Activated T-helper 1 cell treated with anti-CD3 and anti-CD28 coated beads, Interleukin-2, amount 50 U/mL, for 16 hours (primary cell): Measurements from ENCODE around the gene PEX26.
"Not testable (repeated sequence)": the region's sequence is repeated elsewhere in the genome, so short reads cannot be mapped to it uniquely, and the experiment has no call there.

Experiments used
- DNase-seq, 2 donors: peaks; one replicate each; pipeline ENCODE4 v3.0.0-alpha.2; 2020; ENCODE audit warnings: low read depth in 1 of 2, low spot score in 1 of 2

The PEX26 gene

DNA sequence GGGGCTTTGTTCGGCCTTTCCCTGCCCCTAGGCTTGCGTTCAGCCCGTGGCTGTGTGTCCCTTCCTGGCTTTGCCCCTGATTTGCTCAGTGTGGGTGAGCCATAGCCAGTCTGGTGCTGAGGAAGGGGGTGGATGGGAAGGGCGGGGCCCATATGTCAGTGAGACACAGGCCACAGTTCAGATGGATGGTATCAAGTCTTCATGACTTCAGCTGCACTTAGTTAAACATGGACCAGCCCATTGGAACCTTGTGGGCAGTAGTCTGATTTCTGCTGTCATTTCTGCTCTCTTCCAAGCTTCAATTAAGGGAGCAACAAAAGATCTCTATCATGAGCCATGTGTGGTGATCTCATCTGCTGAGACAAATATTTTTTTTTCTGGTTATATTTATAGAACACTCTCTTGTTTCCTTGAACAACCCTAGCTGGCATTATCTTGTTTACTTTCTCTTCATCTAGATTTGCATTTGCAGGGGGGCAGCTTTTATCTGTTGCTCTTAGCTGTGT is 21.6 kb upstream of the PEX26 start:
- no peak for DNase-seq

- no peak for DNase-seq
Observed at GRCh38 chr22:18056807-18057474, 20.8 kb upstream of the PEX26 start.

DNA sequence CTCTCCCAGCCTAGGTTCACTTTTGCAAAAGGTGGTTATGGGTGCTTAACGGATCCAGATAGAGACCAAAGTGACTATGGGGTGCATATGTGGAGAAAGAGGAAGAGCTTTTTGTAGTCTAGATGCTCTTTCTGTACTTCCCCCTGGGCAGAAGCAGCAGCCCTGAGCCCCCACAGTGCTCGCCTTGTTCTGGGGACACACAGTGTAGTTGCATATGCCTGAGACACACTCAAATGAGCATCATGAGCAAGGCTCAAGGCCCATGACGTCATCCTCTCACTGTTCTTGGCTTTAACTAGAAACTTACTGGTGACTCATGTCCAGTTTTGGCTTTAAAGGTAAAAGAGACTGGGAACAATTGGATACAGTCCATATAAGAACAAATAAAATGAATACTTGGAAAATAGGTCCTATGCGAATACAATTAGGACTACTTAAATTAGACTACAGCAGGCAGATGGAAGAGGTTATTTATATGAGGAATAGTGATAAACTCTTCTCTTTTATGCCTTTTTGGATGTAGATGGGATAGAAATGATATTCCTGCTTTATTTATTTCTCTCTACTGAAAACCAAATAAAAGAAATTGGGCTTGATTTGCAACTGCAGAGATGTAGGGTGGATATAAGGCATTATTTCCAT is 20.1 kb upstream of the PEX26 start:
- DNase-seq, result no peak

DNA sequence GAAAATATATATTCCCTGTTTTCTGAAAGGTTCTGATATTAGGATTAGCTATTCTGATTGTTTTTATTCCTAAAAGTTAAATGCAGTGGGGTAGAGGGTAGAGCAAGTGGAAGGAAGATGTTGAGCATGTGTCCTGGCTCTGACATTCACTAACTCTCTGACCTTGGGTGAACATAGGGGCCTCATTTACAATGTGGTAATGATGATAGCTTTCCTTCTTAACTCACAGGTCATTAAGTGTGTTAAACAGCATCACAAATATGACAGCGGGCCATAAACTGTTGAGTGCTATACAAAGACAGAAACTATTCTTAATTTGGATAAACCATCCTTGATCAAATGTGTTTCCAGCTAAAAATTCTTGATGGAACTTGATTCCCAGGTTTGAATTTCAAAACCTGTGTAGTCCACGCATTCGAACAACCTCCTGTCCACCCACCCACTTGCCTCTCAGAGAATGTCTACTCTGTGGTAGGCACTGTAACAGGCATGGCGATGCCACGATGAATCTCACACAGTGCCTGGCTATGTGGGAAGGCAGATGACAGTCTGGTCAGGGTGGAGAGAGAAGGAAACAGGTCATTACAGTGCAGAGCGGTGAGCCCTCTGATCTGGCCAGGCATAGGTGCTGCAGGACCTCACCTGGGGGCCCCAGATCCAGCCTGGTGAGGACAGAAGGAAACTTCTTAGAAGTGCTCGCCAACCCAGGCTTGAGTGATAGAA is 19.3 kb upstream of the PEX26 start:
- no peak for DNase-seq

DNA sequence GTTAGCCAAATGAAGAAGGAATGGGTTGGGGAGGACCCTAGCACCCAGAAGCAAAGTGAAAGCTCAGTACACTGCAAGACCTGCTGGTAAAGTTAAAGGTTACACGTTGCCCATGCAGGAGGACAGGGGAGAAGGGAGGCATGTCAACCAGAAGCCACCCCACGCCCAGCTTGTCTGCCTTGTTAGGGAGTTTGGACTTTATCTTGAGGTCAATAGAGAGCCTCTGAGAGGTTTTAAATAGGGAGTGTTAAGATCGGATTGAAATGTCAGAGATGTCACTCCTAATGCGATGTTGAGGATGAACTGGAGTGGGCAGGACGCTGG is 18.7 kb upstream of the PEX26 start:
- DNase-seq, result no peak

DNA sequence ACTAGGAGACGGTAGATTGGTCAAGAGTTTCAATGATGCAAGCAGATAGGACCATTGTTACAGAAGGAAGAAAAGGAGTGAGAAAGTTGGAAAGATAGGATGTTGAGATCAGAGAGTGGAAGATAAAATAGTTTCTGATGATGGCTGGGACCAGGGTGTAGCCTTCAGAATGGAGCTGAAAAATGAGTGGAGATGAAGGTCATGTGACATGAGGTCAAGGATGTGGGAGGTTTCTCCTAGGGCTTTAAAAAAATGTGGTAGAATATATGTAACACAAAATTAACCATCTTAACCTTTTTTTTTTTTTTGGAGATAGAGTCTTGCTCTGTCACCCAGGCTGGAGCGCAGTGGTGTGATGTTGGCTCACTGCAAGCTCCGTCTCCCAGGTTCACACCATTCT is 18.3 kb upstream of the PEX26 start:
- DNase-seq, result no peak

- DNase-seq, result no peak
Observed at GRCh38 chr22:18059991-18060390, 17.8 kb upstream of the PEX26 start.

GRCh38 chr22:18060646-18061620 is 16.9 kb upstream of the PEX26 start:
- no peak for DNase-seq

DNA sequence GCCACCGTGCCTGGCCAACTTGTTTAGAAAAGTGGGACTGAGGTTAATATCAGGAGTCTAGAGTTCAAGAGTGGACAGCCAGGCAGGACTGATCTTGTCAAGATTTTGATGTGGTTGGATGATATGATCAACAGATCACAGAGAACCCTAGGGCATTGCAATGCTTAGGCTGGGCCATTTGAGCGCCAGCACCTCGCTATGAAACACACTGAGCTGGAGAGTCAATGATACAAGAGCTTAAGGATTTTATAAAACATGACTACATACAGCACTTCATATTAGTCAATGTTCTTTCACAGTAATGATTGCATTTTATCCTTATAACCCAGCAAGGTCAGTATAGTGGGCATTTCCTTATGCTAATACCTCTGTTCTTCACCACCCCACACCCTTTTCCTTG is 15.4 kb upstream of the PEX26 start:
- DNase-seq, result no peak

GRCh38 chr22:18063306-18063705 is 14.5 kb upstream of the PEX26 start:
- DNase-seq, result no peak

DNA sequence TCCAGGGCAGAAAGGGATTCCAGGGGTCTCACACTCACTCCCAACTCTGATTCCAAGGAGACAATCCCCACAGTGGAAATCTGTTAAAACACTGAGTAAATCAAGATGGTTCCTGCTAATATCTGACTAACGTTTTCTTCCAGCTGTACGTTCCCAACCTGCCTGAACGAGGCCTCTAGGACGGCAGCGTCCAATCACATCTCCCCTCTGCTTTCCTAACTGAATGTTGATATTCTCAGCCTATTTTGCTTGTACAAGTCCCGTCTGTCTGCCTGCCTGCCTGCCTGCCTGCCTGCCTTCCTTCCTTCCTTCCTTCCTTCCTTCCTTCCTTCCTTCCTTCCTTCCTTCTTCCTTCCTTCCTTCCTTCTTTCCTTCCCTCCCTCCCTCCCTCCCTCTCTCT is 14.1 kb upstream of the PEX26 start:
- DNase-seq, result not testable (repeated sequence)

GRCh38 chr22:18064636-18065035 is 13.2 kb upstream of the PEX26 start:
- DNase-seq, result no peak

GRCh38 chr22:18065256-18065655 is 12.5 kb upstream of the PEX26 start:
- DNase-seq, result no peak

DNA sequence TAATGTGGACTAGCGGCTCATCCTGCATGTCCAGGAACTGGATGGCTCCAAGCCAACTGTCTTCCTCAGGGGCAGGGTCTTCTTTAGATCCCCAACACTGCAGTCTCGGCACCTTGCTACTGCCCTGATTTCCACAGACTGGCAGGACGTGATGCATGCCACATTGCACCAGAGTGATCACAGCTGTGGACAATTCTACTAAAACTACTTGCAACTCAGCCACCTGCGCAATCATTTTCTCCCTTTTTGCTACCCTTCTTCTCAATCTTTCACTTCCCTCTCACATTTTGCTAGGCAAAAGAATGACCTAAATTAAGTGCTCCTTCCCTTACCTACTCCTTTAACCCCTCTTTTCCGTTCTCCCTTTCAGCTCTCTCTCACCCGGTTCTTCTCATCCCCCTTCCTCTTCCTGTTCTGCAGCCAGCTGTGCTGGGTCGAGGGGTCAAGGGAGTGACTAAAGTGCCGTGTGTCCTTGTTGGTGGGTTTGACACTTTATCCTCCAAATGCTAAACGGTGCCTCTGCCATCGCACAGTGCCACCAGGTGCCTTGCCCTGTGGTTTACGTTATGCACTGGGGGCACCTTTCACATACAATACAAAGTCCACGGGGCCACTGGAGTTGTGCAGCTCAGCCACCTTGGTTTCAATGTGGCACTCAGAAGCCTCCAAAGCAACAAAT is 11.5 kb upstream of the PEX26 start:
- DNase-seq, result no peak

DNA sequence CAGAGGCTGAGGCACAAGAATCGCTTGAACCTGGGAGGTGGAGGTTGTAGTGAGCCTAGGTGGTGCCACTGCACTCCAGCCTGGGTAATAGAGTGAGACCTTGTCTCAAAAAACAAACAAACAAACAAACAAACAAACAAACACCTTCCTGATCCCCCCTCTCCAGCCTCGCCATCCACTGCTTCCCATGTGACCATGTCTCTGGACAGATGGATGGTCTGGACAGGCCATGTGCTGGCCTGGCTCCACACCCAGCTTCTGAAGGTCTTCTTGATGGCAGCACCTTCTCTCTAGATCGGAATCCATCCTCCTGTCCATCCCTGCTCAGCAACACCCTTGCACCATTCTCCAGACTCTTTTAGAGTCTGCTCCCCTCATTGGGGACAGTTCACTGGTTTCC is 10.7 kb upstream of the PEX26 start:
- no peak for DNase-seq

DNA sequence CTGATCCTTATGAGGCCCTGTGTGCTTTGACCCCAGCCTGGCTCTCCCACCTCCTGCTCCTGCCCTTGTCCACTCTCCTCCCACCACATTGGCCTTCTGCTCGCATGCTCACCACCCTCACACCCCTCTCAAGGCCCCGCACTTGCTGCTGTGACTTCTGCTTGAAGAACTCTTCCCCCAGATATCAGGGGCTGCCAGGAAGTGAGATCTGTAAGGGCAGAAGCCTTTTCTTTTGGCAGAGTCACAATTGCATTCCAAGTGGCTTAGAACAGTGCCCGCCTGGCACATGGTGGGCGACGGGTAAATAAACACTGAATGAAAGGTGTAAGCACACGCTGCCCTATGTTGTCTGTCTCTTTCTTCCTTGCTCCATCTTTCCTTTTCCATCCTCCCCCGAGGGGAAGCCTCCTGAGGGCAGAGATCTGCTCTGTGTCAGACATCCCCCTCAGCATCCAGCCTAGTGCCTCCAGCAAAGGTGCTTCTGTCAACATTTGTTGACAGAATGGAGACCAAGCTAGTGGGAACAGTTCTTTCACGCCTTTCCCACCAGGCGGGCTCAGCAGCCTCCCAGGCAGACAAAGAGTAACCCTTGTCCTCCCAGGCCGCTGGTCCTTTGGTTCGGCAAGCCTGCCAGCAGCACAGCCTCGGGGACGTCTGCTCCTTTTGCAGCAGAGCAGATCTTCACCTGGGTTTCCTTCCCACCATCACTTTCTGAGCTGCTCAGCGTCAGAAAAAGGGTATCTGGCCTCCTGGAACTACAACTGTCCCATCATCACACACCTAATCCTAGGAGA is 10.0 kb upstream of the PEX26 start:
- DNase-seq, result no peak

- DNase-seq, result no peak
Observed at GRCh38 chr22:18068381-18068988, 9.3 kb upstream of the PEX26 start.

DNA sequence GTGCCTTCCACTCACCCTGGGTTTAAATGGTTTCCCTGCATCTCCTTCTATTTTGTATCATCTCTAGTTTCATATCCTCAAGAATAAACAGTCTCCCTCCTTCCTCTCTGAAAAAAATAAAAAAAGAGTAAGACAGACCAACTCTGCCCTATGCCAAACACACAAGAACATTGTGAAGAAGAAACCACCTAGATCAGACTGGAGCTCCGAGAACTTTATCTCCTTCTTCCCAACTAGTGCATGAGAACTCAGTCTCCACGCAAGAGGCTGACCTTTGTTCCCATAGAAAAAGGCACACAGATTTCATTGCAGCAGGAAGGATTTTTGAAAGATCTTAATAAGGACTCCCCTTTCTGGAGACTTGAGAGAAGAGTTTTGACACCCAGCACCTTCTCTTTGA is 8.7 kb upstream of the PEX26 start:
- DNase-seq, result no peak

DNA sequence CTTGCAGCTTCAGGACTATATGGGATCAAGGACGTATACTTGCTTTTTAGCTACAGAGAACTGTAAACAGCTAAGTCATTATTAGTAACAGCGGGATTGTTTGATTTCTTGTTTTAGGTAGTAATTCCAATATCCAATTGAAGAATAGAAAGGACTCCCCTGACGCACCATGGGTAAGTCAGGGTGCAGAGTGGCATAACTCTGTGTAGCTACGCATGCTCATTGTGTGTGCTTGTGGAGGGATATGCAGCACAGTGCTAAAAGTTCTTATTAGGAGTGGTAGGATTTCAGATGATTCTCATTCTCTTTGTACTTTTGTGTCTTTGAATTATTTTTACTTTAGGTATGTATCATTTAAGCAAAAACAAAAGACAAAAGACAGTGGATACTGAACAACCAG is 7.7 kb upstream of the PEX26 start:
- DNase-seq, result no peak
